H1 (cell line): Measurements from ENCODE around the gene IYD.

Experiments used
- CREB1 ChIP-seq: IDR thresholded peaks from 2 replicates; pipeline ENCODE4 v1.6.1; 2012; ENCODE audit warnings: inconsistent platforms
- EZH2 ChIP-seq: fragments of 200-600 bp; sonication (generic); IDR thresholded peaks from 2 replicates; pipeline ENCODE4 v1.7.1; 2012; ENCODE audit warnings: low read depth, mild to moderate bottlenecking, moderate library complexity, low read length, inconsistent platforms; ENCODE audit not compliant: severe bottlenecking
- KDM4A ChIP-seq: IDR thresholded peaks from one replicate; pipeline ENCODE4 v1.7.1; 2012; ENCODE audit warnings: low read depth, mild to moderate bottlenecking, moderate library complexity, low read length, inconsistent platforms; ENCODE audit not compliant: severe bottlenecking
- MAFK ChIP-seq: IDR thresholded peaks from 2 replicates; pipeline ENCODE4 v1.6.1; 2012; ENCODE audit warnings: low read depth, mild to moderate bottlenecking, improper control_type of control experiment, low read length
- POLR2A ChIP-seq, 2 experiments: IDR thresholded peaks; 1 replicate in 1 of 2; 2 replicates in 1 of 2; pipeline ENCODE4 v1.6.1; 2011; ENCODE audit warnings: low read depth in 2 of 2, low read length in 2 of 2, mild to moderate bottlenecking in 2 of 2; ENCODE audit errors: control extremely low read depth in 1 of 2
- POLR2AphosphoS5 ChIP-seq: IDR thresholded peaks from 2 replicates; pipeline ENCODE4 v1.6.1; 2011; ENCODE audit warnings: low read depth, low read length
- POU5F1 ChIP-seq: IDR thresholded peaks from 2 replicates; pipeline ENCODE4 v1.6.1; 2011; ENCODE audit warnings: low read depth, mild to moderate bottlenecking, low read length, moderate library complexity
- RFX5 ChIP-seq: IDR thresholded peaks from 2 replicates; pipeline ENCODE4 v1.6.1; 2011; ENCODE audit warnings: low read depth, low read length, improper control_type of control experiment, borderline replicate concordance
- RXRA ChIP-seq: IDR thresholded peaks from 2 replicates; pipeline ENCODE4 v1.6.1; 2011; ENCODE audit warnings: low read depth, mild to moderate bottlenecking, low read length, moderate library complexity; ENCODE audit not compliant: insufficient read depth
- SRF ChIP-seq: IDR thresholded peaks from 2 replicates; pipeline ENCODE4 v1.6.1; 2011; ENCODE audit warnings: mild to moderate bottlenecking, low read depth, low read length, moderate library complexity
- TAF1 ChIP-seq: IDR thresholded peaks from 2 replicates; pipeline ENCODE4 v1.6.1; 2011; ENCODE audit warnings: mild to moderate bottlenecking, low read depth, low read length
- TF ChIP-seq, protein P1 (sequence below), 3 experiments: IDR thresholded peaks; 1 replicate in 2 of 3; 2 replicates in 1 of 3; pipeline versions ENCODE4 v1.5.1 to v1.6.1; 2011; ENCODE audit warnings: low read length in 3 of 3, mild to moderate bottlenecking in 3 of 3, inconsistent platforms in 2 of 3, low read depth in 1 of 3, moderate library complexity in 1 of 3; ENCODE audit not compliant: insufficient read depth in 1 of 3; ENCODE audit errors: control extremely low read depth in 1 of 3

DNA sequence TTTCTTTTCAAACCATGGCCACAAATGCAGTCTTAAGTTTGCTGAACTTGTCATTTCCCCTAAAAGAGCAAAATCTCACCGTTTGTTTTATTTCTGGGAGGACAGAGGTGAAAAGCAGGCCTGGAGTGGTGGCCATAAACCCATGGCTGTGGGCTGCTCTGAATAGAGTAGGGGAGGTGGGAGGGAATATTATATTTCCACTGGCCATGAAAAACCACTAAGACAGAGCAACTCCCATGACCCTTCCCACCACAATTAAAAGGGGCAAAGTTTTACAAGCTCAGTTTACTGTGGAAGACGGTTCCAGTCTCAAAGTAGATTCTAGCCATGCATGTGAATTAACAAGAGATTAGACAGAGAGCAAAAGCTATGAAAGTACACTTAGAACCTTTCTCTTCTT, 59.0 kb downstream of the IYD start:
- TF ChIP-seq POLR2A (IDR thresholded peaks at IDR 0.05; ENCODE audit: control extremely low read depth in 1 of 2, low read depth in 2 of 2, low read length in 2 of 2) (no peak), POU5F1 (no peak), EZH2 (no peak), TAF1 (no peak), MAFK (no peak), KDM4A (no peak), RFX5 (no peak), RXRA (no peak), POLR2AphosphoS5 (no peak), CREB1 (no peak), SRF (no peak)
- TF ChIP-seq, protein P1, sequence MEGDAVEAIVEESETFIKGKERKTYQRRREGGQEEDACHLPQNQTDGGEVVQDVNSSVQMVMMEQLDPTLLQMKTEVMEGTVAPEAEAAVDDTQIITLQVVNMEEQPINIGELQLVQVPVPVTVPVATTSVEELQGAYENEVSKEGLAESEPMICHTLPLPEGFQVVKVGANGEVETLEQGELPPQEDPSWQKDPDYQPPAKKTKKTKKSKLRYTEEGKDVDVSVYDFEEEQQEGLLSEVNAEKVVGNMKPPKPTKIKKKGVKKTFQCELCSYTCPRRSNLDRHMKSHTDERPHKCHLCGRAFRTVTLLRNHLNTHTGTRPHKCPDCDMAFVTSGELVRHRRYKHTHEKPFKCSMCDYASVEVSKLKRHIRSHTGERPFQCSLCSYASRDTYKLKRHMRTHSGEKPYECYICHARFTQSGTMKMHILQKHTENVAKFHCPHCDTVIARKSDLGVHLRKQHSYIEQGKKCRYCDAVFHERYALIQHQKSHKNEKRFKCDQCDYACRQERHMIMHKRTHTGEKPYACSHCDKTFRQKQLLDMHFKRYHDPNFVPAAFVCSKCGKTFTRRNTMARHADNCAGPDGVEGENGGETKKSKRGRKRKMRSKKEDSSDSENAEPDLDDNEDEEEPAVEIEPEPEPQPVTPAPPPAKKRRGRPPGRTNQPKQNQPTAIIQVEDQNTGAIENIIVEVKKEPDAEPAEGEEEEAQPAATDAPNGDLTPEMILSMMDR (IDR thresholded peaks at IDR 0.05; ENCODE audit: control extremely low read depth in 1 of 3, insufficient read depth in 1 of 3, low read depth in 1 of 3, low read length in 3 of 3) = no peak
